ENCODE measurements around the gene CHST10. TPM values are rescaled to one million over a fixed set of nuclear protein-coding genes. Genes with fewer than 3 reads are reported as not detected.
"Not testable (repeated sequence)": the region's sequence is repeated elsewhere in the genome, so short reads cannot be mapped to it uniquely, and the experiment has no call there.

The CHST10 gene
- polyA plus RNA-seq, 3 donors, result 22.5 to 24.4 (median 23.0) TPM

DNA sequence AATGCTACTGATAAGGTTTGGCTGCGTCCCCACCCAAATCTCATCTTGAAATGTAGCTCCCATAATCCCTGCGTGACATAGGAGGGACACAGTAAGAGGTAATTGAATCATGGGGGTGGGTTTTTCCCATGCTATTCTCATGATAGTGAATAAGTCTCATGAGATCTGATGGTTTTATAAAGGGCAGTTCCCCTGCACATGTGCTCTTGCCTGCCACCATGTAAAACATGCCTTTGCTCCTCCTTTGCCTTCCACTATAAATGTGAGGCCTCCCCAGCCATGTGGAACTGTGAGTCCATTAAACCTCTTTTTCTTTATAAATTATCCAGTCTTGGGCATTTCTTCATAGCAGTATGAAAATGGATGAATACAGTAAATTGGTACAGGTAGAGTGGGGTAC is 75.0 kb downstream of the CHST10 start:
- DNase-seq (ENCODE audit: low read depth in 3 of 3, low spot score in 2 of 3), result not testable (repeated sequence)

Other genes starting within 250 kb of the CHST10 start
- 1 to 10 TPM; 2.6 to 2.9 (median 2.8) TPM for gene LONRF2, start 95.2 kb downstream of the CHST10 start, polyA plus RNA-seq (ENCODE audit: insufficient read length in 3 of 3)
- gene NMS, start 52.8 kb upstream of the CHST10 start, polyA plus RNA-seq (ENCODE audit: insufficient read length in 3 of 3), result not detected
- 10 to 100 TPM; 41.7 to 44.2 (median 42.4) TPM for gene PDCL3, start 145.3 kb upstream of the CHST10 start, polyA plus RNA-seq (ENCODE audit: insufficient read length in 3 of 3)

Data from right renal cortex interstitium (tissue), 3 donors.